K562 (cell line): ENCODE data around the gene LIPF. TPM values are rescaled to one million over a fixed set of nuclear protein-coding genes. Genes with fewer than 3 reads are reported as not detected.
"Not testable (repeated sequence)": the region's sequence is repeated elsewhere in the genome, so short reads cannot be mapped to it uniquely, and the experiment has no call there.

Experiments used
- ATAC-seq: fragments of 200-7000 bp; cut with Tn5 transposase; 3 replicates; pipeline ENCODE4 v1.9.1; 2020; ENCODE audit warnings: moderate library complexity
- BruUV-seq: library from RNA; stranded (reverse); fragments of 400-500 nt; replicated peaks from 2 replicates; lab custom pipeline; 2021; lab: Mats Ljungman, UMichigan
- CTCF ChIA-PET: fragments of 300-600 bp; formaldehyde crosslinking; extraction: SDS; loops from one replicate; lab custom pipeline; 2021; ENCODE audit warnings: low intra/inter-chr PET ratio; lab: Yijun Ruan, JAX
- POLR2A ChIA-PET: fragments of 300-600, 350-650 bp; sonication (Branson Sonifier 250); formaldehyde crosslinking; extraction: SDS; loops from one replicate; lab custom pipeline; 2021; ENCODE audit warnings: antibody characterized with exemption, inconsistent platforms; lab: Yijun Ruan, JAX
- DNase-seq, 4 experiments: peaks; one replicate each; pipeline versions ENCODE4 v3.0.0 to v3.0.0-alpha.2; 2011 to 2018; ENCODE audit warnings: low spot score in 3 of 4, mixed read lengths in 3 of 4; ENCODE audit errors: extremely low read depth in 1 of 4
- FAIRE-seq: peaks from 2 replicates; lab custom pipeline; 2011; peaks lifted over from hg19 to GRCh38; lab: Jason Lieb, UNC
- H2AFZ ChIP-seq: 2 replicates; pipeline ENCODE4 v1.6.0; 2011; ENCODE audit warnings: low read depth, low read length, control low read depth, inconsistent platforms
- H3K27ac ChIP-seq: fragments of 200-600 bp; 3 replicates; pipeline ENCODE4 v1.8.0; 2011; ENCODE audit warnings: low read depth, mild to moderate bottlenecking, control low read depth, inconsistent platforms, low read length, moderate library complexity, mixed read lengths; ENCODE audit errors: extremely low read depth
- H3K27me3 ChIP-seq, 2 experiments: fragments of 300-600 bp in 1 of 2; 2 replicates in 1 of 2; 3 replicates in 1 of 2; pipeline versions ENCODE4 v1.6.0 to v1.8.0; 2011; ENCODE audit warnings: inconsistent platforms in 2 of 2, low read length in 2 of 2, mild to moderate bottlenecking in 1 of 2, mixed read lengths in 1 of 2, moderate library complexity in 1 of 2; ENCODE audit not compliant: control insufficient read depth in 2 of 2, insufficient read depth in 2 of 2
- H3K36me3 ChIP-seq: fragments of 300-600 bp; 3 replicates; pipeline ENCODE4 v1.8.0; 2011; ENCODE audit warnings: mild to moderate bottlenecking, low read length, inconsistent platforms; ENCODE audit not compliant: control insufficient read depth, insufficient read depth
- H3K4me1 ChIP-seq, 2 experiments: fragments of 200-600 bp in 1 of 2; replicated peaks in 1 of 2; 2 replicates in 1 of 2; 3 replicates in 1 of 2; pipeline versions ENCODE4 v1.5.1 to v1.8.0; 2011; ENCODE audit warnings: inconsistent platforms in 2 of 2, low read length in 2 of 2, mild to moderate bottlenecking in 1 of 2, mixed read lengths in 1 of 2, moderate library complexity in 1 of 2; ENCODE audit not compliant: control insufficient read depth in 2 of 2, insufficient read depth in 2 of 2
- H3K4me2 ChIP-seq: 2 replicates; pipeline ENCODE4 v1.6.1; 2011; ENCODE audit warnings: low read length, control low read depth, inconsistent platforms, mixed read lengths; ENCODE audit not compliant: insufficient read depth
- H3K4me3 ChIP-seq: fragments of 200-600 bp; sonication (generic), shearing (Covaris generic); 2 replicates; pipeline ENCODE4 v1.5.1; 2016; ENCODE audit warnings: control low read depth, inconsistent platforms
- H3K79me2 ChIP-seq: fragments of 200-600 bp; 3 replicates; pipeline ENCODE4 v1.8.0; 2011; ENCODE audit warnings: low read length, inconsistent platforms; ENCODE audit not compliant: control insufficient read depth, insufficient read depth
- H3K9ac ChIP-seq, 2 experiments: 2 replicates each; pipeline versions ENCODE4 v1.6.0 to v1.6.1; 2011; ENCODE audit warnings: low read depth in 2 of 2, low read length in 2 of 2, control low read depth in 1 of 2, inconsistent platforms in 1 of 2, mild to moderate bottlenecking in 1 of 2, mixed read lengths in 1 of 2; ENCODE audit not compliant: insufficient read depth in 1 of 2
- H3K9me1 ChIP-seq: one replicate; pipeline ENCODE4 v1.6.0; 2011; ENCODE audit warnings: inconsistent platforms, mild to moderate bottlenecking, low read length, moderate library complexity; ENCODE audit not compliant: control insufficient read depth, insufficient read depth
- H3K9me3 ChIP-seq: replicated peaks from 2 replicates; pipeline ENCODE4 v1.5.1; 2011; ENCODE audit warnings: low read depth, low read length, inconsistent platforms; ENCODE audit not compliant: control insufficient read depth, insufficient read depth
- H4K20me1 ChIP-seq: replicated peaks from 2 replicates; pipeline ENCODE4 v1.6.1; 2011; ENCODE audit warnings: low read length, inconsistent platforms, mixed read lengths; ENCODE audit not compliant: control insufficient read depth, insufficient read depth
- ADNP ChIP-seq: fragments of 200-800 bp; sonication (Bioruptor generic); IDR thresholded peaks from 2 replicates; pipeline ENCODE4 v1.6.1; 2016; ENCODE audit warnings: missing genetic modification characterization, missing compliant biosample characterization
- ETV1 ChIP-seq: fragments of 450-650 bp; conservative IDR thresholded peaks from 2 replicates; pipeline ENCODE4 v1.6.1; 2016; ENCODE audit warnings: missing genetic modification characterization, control low read depth, low read depth, missing compliant biosample characterization
- HIVEP1 ChIP-seq: fragments of 250-450 bp; sonication (Bioruptor Pico); IDR thresholded peaks from 2 replicates; pipeline ENCODE4 v1.4.0; 2020; ENCODE audit warnings: mild to moderate bottlenecking
- SMARCB1 ChIP-seq: IDR thresholded peaks from 2 replicates; pipeline ENCODE4 v1.6.1; 2011; ENCODE audit warnings: improper control_type of control experiment, low read depth; ENCODE audit not compliant: insufficient read length
- ZFP36 ChIP-seq: fragments of 150-350 bp; IDR thresholded peaks from 2 replicates; pipeline ENCODE4 v1.6.1; 2018; ENCODE audit warnings: low read length, low read depth; ENCODE audit not compliant: partially characterized antibody
- WGBS: fragments of 100-300 bp; shearing (Covaris generic); methylation state at CpG from one replicate; pipeline ENCODE4 v1.1.6; 2016; ENCODE audit warnings: low coverage, mixed read lengths; ENCODE audit not compliant: insufficient coverage; ENCODE audit errors: missing lambda C conversion rate; 5-methylcytosine and 5-hydroxymethylcytosine counted together
- in situ Hi-C: fragments of 300-500 bp; cut with MboI; formaldehyde crosslinking; loops from 4 replicates; pipeline ENCODE4 v1.15.0; 2018; ENCODE audit warnings: inconsistent platforms, mixed read lengths
- intact Hi-C: fragments of 100-400 bp; cut with micrococcal nuclease; formaldehyde crosslinking; loops from 2 replicates; pipeline ENCODE4 v1.14.2; 2022
- polyA plus RNA-seq, 8 experiments: library from polyadenylated mRNA; depleted of rRNA in 4 of 8; stranded (reverse) in 5 of 8; unstranded in 3 of 8; fragments of >200 nt; fragmentation: Nextera tagmentation in 2 of 8; fragmentation: Illumina TruSeq in 1 of 8; extraction: Ambion mirVana in 2 of 8; extraction: Trizol in 1 of 8; gene quantifications; 2 replicates each; pipeline versions ENCODE4 v1.2.1 to v1.2.3, GENCODE V29; 2011 to 2014; ENCODE audit warnings: inconsistent platforms in 1 of 8, missing spikeins in 1 of 8
- total RNA-seq, 7 experiments: library from RNA; depleted of rRNA in 6 of 7; stranded (reverse); fragments of >200 nt in 6 of 7; fragmentation: Illumina TruSeq in 2 of 7; extraction: Trizol in 2 of 7; gene quantifications; 2 replicates each; pipeline versions ENCODE4 v1.2.1 to v1.2.3, GENCODE V29; 2011 to 2021; ENCODE audit warnings: low replicate concordance in 1 of 7
- TF ChIP-seq, protein P1 (sequence below), 2 experiments: fragments of 450-650 bp in 1 of 2; sonication (generic) in 1 of 2; formaldehyde crosslinking in 1 of 2; IDR thresholded peaks; 2 replicates each; pipeline versions ENCODE4 v1.7.1 to v1.9.0; 2016 to 2022; ENCODE audit warnings: inconsistent platforms in 1 of 2, mild to moderate bottlenecking in 1 of 2, missing genetic modification reagents in 1 of 2

LIPF gene
- total and polyA plus RNA-seq, 9 of the 15 experiments (the other 6 are each of a cell fraction or from before 2014, with no cell fraction given) = not detected

DNA sequence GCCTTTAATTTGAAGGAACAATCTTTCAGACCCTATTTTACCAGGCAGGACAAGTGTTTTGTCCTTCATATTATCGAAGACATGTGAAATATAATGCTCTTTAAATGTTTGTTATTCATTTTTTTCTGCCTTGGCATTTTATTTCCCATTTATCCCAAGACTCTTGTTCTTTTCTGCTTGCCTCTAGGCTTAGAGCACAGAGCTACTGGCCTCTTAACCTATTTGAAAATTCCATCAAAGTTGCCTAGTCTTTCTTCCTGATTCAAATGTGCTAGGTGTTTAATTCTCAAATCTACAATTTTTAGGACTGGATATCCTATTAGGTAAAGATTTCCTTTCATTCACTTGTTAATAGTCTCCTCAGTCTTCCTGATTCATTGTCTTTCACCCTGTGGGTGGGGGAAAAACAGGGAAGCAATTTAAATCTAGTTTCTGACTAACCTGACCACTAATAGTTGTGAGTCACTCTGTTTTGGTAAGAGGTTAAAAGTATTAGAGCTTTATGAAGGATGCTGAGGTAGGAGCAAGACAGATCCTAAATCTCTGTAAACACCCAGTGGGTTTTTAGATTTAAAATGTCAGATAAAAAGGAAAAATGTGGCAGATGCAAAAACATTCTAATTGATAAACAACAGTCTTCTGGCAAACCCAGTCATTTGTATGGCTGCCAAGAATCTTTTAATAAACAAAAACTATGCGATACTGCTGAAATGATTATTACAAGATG is 43.4 kb downstream of the LIPF start:
- TF ChIP-seq ZFP36 (no peak), ADNP (no peak), HIVEP1 (CRISPR knock-in tag) (no peak), SMARCB1 (no peak), ETV1 (no peak)
- TF ChIP-seq, protein P1, sequence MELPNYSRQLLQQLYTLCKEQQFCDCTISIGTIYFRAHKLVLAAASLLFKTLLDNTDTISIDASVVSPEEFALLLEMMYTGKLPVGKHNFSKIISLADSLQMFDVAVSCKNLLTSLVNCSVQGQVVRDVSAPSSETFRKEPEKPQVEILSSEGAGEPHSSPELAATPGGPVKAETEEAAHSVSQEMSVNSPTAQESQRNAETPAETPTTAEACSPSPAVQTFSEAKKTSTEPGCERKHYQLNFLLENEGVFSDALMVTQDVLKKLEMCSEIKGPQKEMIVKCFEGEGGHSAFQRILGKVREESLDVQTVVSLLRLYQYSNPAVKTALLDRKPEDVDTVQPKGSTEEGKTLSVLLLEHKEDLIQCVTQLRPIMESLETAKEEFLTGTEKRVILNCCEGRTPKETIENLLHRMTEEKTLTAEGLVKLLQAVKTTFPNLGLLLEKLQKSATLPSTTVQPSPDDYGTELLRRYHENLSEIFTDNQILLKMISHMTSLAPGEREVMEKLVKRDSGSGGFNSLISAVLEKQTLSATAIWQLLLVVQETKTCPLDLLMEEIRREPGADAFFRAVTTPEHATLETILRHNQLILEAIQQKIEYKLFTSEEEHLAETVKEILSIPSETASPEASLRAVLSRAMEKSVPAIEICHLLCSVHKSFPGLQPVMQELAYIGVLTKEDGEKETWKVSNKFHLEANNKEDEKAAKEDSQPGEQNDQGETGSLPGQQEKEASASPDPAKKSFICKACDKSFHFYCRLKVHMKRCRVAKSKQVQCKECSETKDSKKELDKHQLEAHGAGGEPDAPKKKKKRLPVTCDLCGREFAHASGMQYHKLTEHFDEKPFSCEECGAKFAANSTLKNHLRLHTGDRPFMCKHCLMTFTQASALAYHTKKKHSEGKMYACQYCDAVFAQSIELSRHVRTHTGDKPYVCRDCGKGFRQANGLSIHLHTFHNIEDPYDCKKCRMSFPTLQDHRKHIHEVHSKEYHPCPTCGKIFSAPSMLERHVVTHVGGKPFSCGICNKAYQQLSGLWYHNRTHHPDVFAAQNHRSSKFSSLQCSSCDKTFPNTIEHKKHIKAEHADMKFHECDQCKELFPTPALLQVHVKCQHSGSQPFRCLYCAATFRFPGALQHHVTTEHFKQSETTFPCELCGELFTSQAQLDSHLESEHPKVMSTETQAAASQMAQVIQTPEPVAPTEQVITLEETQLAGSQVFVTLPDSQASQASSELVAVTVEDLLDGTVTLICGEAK (IDR thresholded peaks at IDR 0.05) = no peak
- TF ChIP-seq, protein P1 (CRISPR knock-in tag; IDR thresholded peaks at IDR 0.05) = no peak
- TF ChIP-seq, all 486 proteins: peak for 0
- Histone ChIP-seq H3K4me2 (no peak overlapping the region), H3K79me2 (no peaks in the 10 kb centered on the region), H3K36me3 (no peaks in the 10 kb centered on the region), H3K9me1 (no peaks in the 10 kb centered on the region), H3K4me1 (no peaks in the 10 kb centered on the region), H3K27ac (no peak overlapping the region), H3K4me3 (no peak overlapping the region), H2AFZ (no peak overlapping the region), H3K27me3 (no peaks in the 10 kb centered on the region), H3K9me3 (no peaks in the 10 kb centered on the region), H4K20me1 (no peaks in the 10 kb centered on the region), H3K9ac (no peak overlapping the region)
- in situ Hi-C loops = no loop called here
- no peak for ATAC-seq
- ChIA-PET POLR2A (no interaction called here), CTCF (no interaction called here)
- 0% methylated on average over 2 of the region's 2 CpGs for WGBS
- BruUV-seq = no TSS peak
- intact Hi-C loops = no loop called here
- no peak for DNase-seq
- no peak for FAIRE-seq

DNA sequence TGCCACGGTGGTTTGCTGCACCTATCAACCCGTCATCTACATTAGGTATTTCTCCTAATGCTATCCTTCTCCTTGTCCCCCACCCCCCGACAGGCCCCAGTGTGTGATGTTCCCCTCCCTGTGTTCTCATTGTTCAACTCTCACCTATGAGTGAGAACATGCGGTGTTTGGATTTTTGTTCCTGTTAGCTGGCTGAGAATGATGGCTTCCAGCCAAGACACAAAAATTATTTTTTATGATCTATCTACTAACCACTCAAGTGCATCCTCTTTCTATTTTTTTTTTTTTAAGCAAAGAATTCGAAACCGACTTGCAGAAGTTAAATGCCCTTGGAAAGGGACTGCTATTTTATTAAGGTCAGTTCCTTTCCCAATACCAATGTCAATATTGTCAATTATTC is 45.1 kb downstream of the LIPF start:
- 0% methylated on average over 3 of the region's 6 CpGs for WGBS
- in situ Hi-C loops, H3K4me1 ChIP-seq, H3K27me3 ChIP-seq, H3K36me3 ChIP-seq, BruUV-seq, FAIRE-seq, CTCF ChIA-PET, H3K4me3 ChIP-seq, H3K4me2 ChIP-seq, ATAC-seq, H3K9me1 ChIP-seq, H4K20me1 ChIP-seq, DNase-seq, H3K27ac ChIP-seq, H3K79me2 ChIP-seq, POLR2A ChIA-PET, H3K9me3 ChIP-seq, H3K9ac ChIP-seq, intact Hi-C loops, H2AFZ ChIP-seq: not testable (repeated sequence)
